HL-60 (cell line): ENCODE measurements around the gene EP400.

ENCODE experiments used
- GABPA ChIP-seq: IDR thresholded peaks from 2 replicates; pipeline ENCODE4 v1.6.1; 2012; ENCODE audit warnings: low read depth
- POLR2AphosphoS5 ChIP-seq: IDR thresholded peaks from 2 replicates; pipeline ENCODE4 v1.6.1; 2012; ENCODE audit warnings: low read depth
- REST ChIP-seq: IDR thresholded peaks from 2 replicates; pipeline ENCODE4 v1.6.1; 2012; ENCODE audit warnings: low read depth; ENCODE audit not compliant: insufficient replicate concordance
- SPI1 ChIP-seq: IDR thresholded peaks from 2 replicates; pipeline ENCODE4 v1.6.1; 2012; ENCODE audit warnings: low read depth, mild to moderate bottlenecking, borderline replicate concordance
- TF ChIP-seq, protein P1 (sequence below): IDR thresholded peaks from one replicate; pipeline ENCODE4 v1.5.1; 2011; ENCODE audit warnings: low read length, control low read depth, inconsistent platforms; ENCODE audit not compliant: insufficient read depth

DNA sequence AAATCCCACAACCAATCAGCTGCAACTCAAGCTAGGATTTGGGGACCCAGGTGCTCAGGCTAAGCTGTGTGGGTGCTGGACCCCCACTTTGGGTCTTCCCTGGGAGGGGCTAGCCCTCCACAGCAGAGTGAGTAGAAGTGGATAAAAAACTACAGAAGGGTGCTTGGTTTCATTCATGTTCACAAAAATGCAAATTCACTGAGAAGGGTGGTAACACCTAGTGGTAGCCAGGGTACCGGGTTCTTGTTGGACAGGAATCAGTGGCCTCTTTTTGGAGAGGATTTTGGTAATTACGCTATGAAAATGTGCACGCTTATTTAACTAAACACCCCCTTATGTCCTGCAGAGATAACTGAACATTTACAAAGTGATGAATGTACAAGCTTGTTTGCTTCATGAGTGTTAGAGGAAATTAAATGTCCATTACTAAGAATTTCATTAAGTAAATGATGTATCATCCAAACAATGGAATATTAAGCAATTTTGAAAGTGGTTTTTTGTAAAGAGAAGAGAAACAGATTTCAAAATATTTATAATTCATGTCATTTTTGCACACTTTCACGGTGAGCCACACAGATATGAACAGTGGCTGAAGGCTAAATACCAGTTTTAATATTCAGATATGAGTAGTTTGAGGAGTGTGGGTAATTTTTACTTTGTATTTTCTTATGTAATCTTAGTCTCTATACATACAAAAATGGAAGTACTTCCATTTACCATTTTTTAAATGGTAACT, 116.0 kb downstream of the EP400 start:
- TF ChIP-seq, protein P1, sequence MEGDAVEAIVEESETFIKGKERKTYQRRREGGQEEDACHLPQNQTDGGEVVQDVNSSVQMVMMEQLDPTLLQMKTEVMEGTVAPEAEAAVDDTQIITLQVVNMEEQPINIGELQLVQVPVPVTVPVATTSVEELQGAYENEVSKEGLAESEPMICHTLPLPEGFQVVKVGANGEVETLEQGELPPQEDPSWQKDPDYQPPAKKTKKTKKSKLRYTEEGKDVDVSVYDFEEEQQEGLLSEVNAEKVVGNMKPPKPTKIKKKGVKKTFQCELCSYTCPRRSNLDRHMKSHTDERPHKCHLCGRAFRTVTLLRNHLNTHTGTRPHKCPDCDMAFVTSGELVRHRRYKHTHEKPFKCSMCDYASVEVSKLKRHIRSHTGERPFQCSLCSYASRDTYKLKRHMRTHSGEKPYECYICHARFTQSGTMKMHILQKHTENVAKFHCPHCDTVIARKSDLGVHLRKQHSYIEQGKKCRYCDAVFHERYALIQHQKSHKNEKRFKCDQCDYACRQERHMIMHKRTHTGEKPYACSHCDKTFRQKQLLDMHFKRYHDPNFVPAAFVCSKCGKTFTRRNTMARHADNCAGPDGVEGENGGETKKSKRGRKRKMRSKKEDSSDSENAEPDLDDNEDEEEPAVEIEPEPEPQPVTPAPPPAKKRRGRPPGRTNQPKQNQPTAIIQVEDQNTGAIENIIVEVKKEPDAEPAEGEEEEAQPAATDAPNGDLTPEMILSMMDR = no peak
- no peak for TF ChIP-seq POLR2AphosphoS5
- no peak for TF ChIP-seq GABPA
- no peak for TF ChIP-seq REST
- no peak for TF ChIP-seq SPI1
